T-helper 1 cell treated with Interleukin-12 subunit alpha and Interleukin-12 subunit beta and Interleukin-4 antibody, amounts not matched to agents 30 μg/mL and 1 μg/mL, for 36 hours (primary cell): Measurements from ENCODE around the gene TFAP2C.
"Not testable (repeated sequence)": the region's sequence is repeated elsewhere in the genome, so short reads cannot be mapped to it uniquely, and the experiment has no call there.

Experiments
- H3K27ac Mint-ChIP-seq: one replicate; pipeline ENCODE4 v1.8.0; 2021; ENCODE audit warnings: mild to moderate bottlenecking, mixed read lengths
- H3K27me3 Mint-ChIP-seq: one replicate; pipeline ENCODE4 v1.8.0; 2021; ENCODE audit warnings: low read depth, mixed read lengths
- H3K36me3 Mint-ChIP-seq: one replicate; pipeline ENCODE4 v1.8.0; 2021; ENCODE audit warnings: low read depth, mixed read lengths
- H3K4me1 Mint-ChIP-seq: one replicate; pipeline ENCODE4 v1.8.0; 2021; ENCODE audit warnings: low read depth, mixed read lengths
- H3K4me3 Mint-ChIP-seq: one replicate; pipeline ENCODE4 v1.8.0; 2021; ENCODE audit warnings: mild to moderate bottlenecking, moderate library complexity, mixed read lengths
- H3K9me3 Mint-ChIP-seq: one replicate; pipeline ENCODE4 v1.8.0; 2021; ENCODE audit warnings: mixed read lengths

Gene TFAP2C

GRCh38 chr20:56605261-56605996 is 23.7 kb upstream of the TFAP2C start:
- no peaks in the 10 kb centered on the region for H3K36me3 Mint-ChIP-seq
- no peaks in the 10 kb centered on the region for H3K4me1 Mint-ChIP-seq
- H3K4me3 Mint-ChIP-seq, result no peak overlapping the region
- H3K27me3 Mint-ChIP-seq, result no peaks in the 10 kb centered on the region
- H3K27ac Mint-ChIP-seq, result no peak overlapping the region
- no peaks in the 10 kb centered on the region for H3K9me3 Mint-ChIP-seq

DNA sequence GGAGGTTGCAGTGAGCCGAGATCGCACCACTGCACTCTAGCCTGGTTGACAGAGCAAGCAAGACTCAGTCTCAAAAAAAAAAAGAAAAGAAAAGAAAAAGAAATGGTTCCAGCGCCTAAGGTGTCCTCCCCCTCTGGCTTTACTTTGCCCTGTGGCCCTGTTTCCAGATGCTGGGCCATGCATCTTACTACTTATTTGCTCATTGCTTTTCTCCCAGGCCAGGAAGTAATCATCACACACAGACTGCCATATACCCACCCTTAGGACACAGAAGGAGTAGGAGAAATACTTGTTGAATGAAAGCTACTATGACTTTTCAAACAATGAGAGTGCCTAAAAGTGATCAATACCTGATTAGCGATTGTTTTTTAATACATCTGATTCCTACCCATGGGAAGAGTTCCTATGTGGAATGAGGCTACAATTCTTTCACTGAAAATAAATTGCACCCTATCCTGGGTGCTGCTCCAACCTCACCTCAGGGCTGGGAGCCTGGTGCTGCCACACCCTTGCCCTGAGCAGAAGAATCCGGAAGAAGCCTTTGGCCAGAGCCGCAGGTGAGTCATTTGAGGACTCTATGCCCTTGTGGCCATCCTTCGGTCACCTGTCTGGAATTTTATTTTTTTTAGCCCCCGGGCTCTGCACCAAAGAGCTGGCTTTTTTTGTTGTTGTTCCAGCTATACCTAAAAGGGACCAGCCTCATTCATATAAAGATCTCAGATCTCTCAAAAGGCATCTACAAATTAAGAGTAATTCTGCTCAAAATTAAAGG is 22.7 kb upstream of the TFAP2C start:
- Mint-ChIP-seq H3K36me3 (no peaks in the 10 kb centered on the region), H3K9me3 (no peaks in the 10 kb centered on the region), H3K27ac (no peak overlapping the region), H3K4me3 (no peak overlapping the region), H3K4me1 (no peaks in the 10 kb centered on the region), H3K27me3 (no peaks in the 10 kb centered on the region)

DNA sequence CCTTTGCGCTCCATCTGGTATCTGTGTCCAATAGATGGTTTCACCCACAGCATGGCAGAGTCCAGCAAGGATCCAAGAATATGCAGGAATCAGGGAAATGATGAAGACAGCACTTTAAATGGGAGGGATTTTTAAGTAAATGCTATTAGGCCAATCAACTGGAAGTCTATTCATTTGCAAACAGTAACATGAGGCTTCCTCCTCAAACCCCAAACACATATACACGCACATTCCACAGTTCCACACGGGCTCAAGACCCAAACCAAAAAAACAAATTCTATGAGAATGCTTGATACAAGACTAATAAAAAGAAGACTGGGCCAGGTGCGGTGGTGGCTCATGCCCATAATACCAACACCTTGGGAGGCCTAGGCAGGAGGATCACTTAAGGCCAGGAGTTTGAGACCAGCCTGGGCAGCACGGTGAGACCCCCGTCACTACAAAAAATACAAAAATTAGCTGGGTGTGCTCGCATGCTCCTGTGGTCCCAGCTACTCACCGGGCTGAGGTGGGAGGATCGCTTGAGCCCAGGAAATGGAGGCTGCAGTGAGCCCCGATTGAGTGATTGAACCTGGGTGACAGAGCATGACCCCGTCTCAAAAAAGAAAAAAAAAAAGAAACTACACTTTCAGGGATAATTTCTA is 21.9 kb upstream of the TFAP2C start:
- no peaks in the 10 kb centered on the region for H3K9me3 Mint-ChIP-seq
- no peak overlapping the region for H3K27ac Mint-ChIP-seq
- H3K27me3 Mint-ChIP-seq, result no peaks in the 10 kb centered on the region
- H3K4me3 Mint-ChIP-seq, result no peak overlapping the region
- H3K36me3 Mint-ChIP-seq, result no peaks in the 10 kb centered on the region
- no peaks in the 10 kb centered on the region for H3K4me1 Mint-ChIP-seq

GRCh38 chr20:56608376-56608775 is 20.7 kb upstream of the TFAP2C start:
- H3K4me3 Mint-ChIP-seq, result no peak overlapping the region
- no peaks in the 10 kb centered on the region for H3K27me3 Mint-ChIP-seq
- H3K9me3 Mint-ChIP-seq, result no peaks in the 10 kb centered on the region
- H3K4me1 Mint-ChIP-seq, result no peaks in the 10 kb centered on the region
- no peak overlapping the region for H3K27ac Mint-ChIP-seq
- H3K36me3 Mint-ChIP-seq, result no peaks in the 10 kb centered on the region

GRCh38 chr20:56609321-56609720 is 19.8 kb upstream of the TFAP2C start:
- no peak overlapping the region for H3K4me3 Mint-ChIP-seq
- H3K4me1 Mint-ChIP-seq, result no peaks in the 10 kb centered on the region
- no peaks in the 10 kb centered on the region for H3K27me3 Mint-ChIP-seq
- H3K36me3 Mint-ChIP-seq, result no peaks in the 10 kb centered on the region
- no peaks in the 10 kb centered on the region for H3K9me3 Mint-ChIP-seq
- no peak overlapping the region for H3K27ac Mint-ChIP-seq

GRCh38 chr20:56610098-56610497 is 19.0 kb upstream of the TFAP2C start:
- no peaks in the 10 kb centered on the region for H3K36me3 Mint-ChIP-seq
- H3K4me1 Mint-ChIP-seq, result no peaks in the 10 kb centered on the region
- H3K27me3 Mint-ChIP-seq, result no peaks in the 10 kb centered on the region
- H3K4me3 Mint-ChIP-seq, result no peak overlapping the region
- H3K27ac Mint-ChIP-seq, result no peak overlapping the region
- no peaks in the 10 kb centered on the region for H3K9me3 Mint-ChIP-seq

DNA sequence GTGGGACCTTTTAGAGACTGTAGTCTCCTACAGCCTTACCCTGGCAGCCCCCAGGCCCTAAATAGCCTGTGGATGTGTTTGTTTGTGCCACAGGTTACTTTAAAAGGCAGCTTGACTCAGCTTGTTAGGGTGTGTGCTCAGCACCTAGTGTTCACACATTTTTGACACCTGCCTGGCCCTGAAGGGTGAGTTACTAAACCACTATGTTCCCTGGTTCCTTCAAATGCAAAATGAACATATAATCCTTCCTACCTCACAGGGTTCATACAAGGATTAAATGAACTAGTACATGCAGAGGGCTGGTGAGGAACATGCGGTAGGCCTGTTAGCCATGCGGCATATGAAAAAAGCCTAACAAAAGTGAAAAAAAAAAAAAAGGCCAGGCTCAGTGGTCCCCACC is 14.9 kb upstream of the TFAP2C start:
- Mint-ChIP-seq H3K36me3 (no peaks in the 10 kb centered on the region), H3K27me3 (no peaks in the 10 kb centered on the region), H3K27ac (no peak overlapping the region), H3K4me3 (no peak overlapping the region), H3K9me3 (no peaks in the 10 kb centered on the region), H3K4me1 (no peaks in the 10 kb centered on the region)

DNA sequence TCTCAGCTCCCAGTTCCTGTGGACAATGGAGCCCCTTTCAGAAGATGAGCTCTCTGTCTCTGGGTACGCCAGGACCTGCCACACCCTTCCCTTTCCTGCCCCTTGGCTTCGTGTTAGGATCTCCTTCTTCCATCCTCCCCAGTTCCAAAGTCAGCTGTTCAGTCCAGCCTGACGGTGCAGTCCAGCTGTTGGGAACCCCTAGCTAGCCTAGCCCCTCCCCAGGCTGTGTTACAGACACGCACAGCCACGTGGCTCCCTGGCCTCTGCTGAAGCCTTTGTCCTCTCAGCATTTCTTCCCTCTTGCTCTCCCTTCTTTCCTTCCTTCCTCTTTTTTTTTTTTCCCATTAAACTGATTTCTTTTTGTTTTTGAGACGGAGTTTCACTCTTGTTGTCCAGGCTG is 12.4 kb upstream of the TFAP2C start:
- Mint-ChIP-seq H3K9me3 (no peaks in the 10 kb centered on the region), H3K27me3 (peaks cover 1% of the 10 kb centered on the region), H3K4me3 (no peak overlapping the region), H3K27ac (no peak overlapping the region), H3K36me3 (no peaks in the 10 kb centered on the region), H3K4me1 (no peaks in the 10 kb centered on the region)

- H3K27ac Mint-ChIP-seq, result no peak overlapping the region
- no peaks in the 10 kb centered on the region for H3K9me3 Mint-ChIP-seq
- no peaks in the 10 kb centered on the region for H3K4me1 Mint-ChIP-seq
- no peak overlapping the region for H3K4me3 Mint-ChIP-seq
- H3K36me3 Mint-ChIP-seq, result no peaks in the 10 kb centered on the region
- H3K27me3 Mint-ChIP-seq, result peaks cover 4% of the 10 kb centered on the region
Observed at GRCh38 chr20:56617489-56617888, 11.6 kb upstream of the TFAP2C start.

GRCh38 chr20:56621730-56622129 is 7.4 kb upstream of the TFAP2C start:
- no peaks in the 10 kb centered on the region for H3K36me3 Mint-ChIP-seq
- no peak overlapping the region for H3K4me3 Mint-ChIP-seq
- no peaks in the 10 kb centered on the region for H3K4me1 Mint-ChIP-seq
- H3K27ac Mint-ChIP-seq, result no peak overlapping the region
- H3K27me3 Mint-ChIP-seq, result peaks cover 27% of the 10 kb centered on the region
- H3K9me3 Mint-ChIP-seq, result no peaks in the 10 kb centered on the region

DNA sequence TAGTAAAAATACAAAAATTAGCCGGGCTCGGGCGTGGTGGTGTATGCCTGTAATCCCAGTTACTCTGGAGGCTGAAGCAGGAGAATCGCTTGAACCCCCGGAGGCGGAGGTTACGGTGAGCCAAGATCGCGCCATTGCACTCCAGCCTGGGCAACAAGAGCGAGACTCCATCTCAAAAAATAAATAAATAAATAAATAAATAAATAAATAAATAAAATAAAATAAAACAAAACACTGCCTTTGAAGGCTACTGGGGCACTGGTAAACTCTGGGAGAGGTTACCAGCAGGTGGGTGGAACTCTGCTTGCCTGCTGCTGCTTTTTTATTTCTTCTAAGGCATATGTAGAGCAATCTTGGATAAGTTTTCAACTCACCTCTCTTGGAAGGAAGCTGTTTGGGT is 5.2 kb upstream of the TFAP2C start:
- not testable (repeated sequence) for H3K4me1 Mint-ChIP-seq, H3K9me3 Mint-ChIP-seq, H3K4me3 Mint-ChIP-seq, H3K27ac Mint-ChIP-seq, H3K36me3 Mint-ChIP-seq
- H3K27me3 Mint-ChIP-seq, result peaks cover 46% of the 10 kb centered on the region

DNA sequence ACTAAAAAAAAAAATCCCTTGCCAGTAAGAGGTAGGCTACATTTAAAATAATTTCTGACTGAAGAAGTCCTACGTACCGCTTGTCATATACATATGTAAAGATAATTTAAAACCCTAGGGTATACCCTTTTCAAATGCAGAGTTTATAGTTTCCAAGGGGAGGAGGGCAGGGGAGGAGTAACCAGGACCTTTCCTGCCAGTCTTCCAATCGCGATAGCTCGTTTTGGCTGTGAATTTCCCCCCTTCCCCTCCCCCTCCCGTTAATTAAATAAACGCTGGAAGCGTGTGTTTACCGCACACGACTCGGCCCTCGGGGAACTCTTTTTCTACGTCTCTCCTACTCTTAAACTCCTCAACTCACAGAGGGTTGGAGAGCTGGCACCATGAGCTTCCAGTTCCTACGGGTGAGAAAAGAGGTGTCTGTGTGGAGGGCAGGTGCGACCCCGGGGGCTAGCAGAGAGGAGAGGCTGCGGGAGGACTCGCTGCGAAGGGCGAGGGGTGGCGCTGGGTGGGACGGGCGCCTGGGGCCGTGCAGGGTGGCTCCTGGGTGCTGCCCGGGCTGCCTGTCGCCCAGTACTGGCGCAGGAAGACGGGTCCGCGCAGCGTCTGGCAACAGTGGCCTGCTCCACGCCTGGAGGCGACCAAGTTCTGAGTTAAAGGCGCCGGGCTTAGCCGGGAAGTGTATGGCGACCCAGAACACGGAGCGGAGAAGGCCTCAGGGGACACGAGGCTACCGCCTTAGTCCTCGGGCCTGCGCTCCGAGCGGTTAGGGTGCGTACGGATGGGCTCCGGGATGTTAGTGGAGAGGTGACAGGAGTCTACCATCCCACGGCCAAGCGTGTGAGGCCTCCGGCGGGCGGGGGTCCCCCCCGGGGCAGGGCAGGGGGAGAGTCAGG is 4.1 kb upstream of the TFAP2C start:
- Mint-ChIP-seq H3K27me3 (peaks cover 56% of the 10 kb centered on the region), H3K9me3 (no peaks in the 10 kb centered on the region), H3K4me1 (peaks cover 7% of the 10 kb centered on the region), H3K27ac (no peak overlapping the region), H3K4me3 (no peak overlapping the region), H3K36me3 (peaks cover 4% of the 10 kb centered on the region)

- peaks cover 4% of the 10 kb centered on the region for H3K36me3 Mint-ChIP-seq
- H3K27ac Mint-ChIP-seq, result no peak overlapping the region
- no peak overlapping the region for H3K4me3 Mint-ChIP-seq
- no peaks in the 10 kb centered on the region for H3K9me3 Mint-ChIP-seq
- peaks cover 7% of the 10 kb centered on the region for H3K4me1 Mint-ChIP-seq
- H3K27me3 Mint-ChIP-seq, result peaks cover 57% of the 10 kb centered on the region
Observed at GRCh38 chr20:56625837-56626236, 3.3 kb upstream of the TFAP2C start.

- Mint-ChIP-seq H3K27ac (no peak overlapping the region), H3K9me3 (no peaks in the 10 kb centered on the region), H3K36me3 (peaks cover 4% of the 10 kb centered on the region), H3K4me3 (no peak overlapping the region), H3K27me3 (peaks cover 59% of the 10 kb centered on the region), H3K4me1 (peaks cover 7% of the 10 kb centered on the region)
Observed at GRCh38 chr20:56626367-56627121, 2.6 kb upstream of the TFAP2C start.
